Erythroblast (primary cell): ENCODE data around the gene PRKD3.

Source experiments
- DNase-seq, 2 experiments: peaks; one replicate each; lab custom pipeline; 2025; lab: John Stamatoyannopoulos, UW
- GATA1 ChIP-seq: IDR thresholded peaks from 2 replicates; pipeline ENCODE4 v1.6.1; 2011; ENCODE audit warnings: low read depth, mild to moderate bottlenecking, control low read depth, low read length, moderate library complexity
- POLR2A ChIP-seq: IDR thresholded peaks from 2 replicates; pipeline ENCODE4 v1.6.1; 2011; ENCODE audit warnings: mild to moderate bottlenecking, low read length

The PRKD3 gene

GRCh38 chr2:37355735-37356134 lies 31.1 kb upstream of the PRKD3 start:
- no peak for DNase-seq
- TF ChIP-seq GATA1 (no peak), POLR2A (no peak)

GRCh38 chr2:37354531-37354930 lies 29.9 kb upstream of the PRKD3 start:
- no peak for DNase-seq
- TF ChIP-seq POLR2A (no peak), GATA1 (no peak)

- DNase-seq = no peak
- no peak for TF ChIP-seq POLR2A
- TF ChIP-seq GATA1 = no peak
Measured at GRCh38 chr2:37350034-37350433, 25.4 kb upstream of the PRKD3 start.

DNA sequence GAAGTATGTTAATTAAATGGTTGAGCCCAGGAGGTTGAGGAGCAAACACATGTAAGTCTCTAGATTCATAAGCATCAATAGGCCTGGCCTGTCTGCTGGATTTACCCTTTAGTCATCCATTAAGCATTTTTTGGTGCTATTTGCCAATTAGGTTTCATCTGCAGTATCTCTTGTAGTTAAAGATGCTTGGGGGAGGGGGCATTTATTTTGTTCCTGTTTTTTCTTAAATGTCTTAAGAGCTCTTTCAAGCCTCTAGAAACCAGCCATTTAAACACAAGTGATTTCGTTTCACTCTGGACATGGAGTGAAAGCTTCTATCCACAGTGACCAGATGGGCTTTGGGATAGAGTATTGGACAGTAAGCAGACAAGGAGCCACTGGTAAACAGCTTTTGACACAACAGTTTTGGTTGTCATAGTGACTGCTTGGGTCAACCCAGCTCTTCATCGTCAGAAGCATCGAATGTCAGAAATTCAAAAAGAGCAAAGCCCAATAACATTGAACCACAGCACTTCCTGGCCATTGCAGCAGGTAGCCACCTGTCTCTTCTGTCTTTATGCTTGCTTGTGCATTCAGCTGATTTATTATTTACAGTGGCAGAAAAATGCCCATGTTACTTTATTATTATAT lies 24.7 kb upstream of the PRKD3 start:
- no peak for DNase-seq
- TF ChIP-seq GATA1 = no peak
- no peak for TF ChIP-seq POLR2A

DNA sequence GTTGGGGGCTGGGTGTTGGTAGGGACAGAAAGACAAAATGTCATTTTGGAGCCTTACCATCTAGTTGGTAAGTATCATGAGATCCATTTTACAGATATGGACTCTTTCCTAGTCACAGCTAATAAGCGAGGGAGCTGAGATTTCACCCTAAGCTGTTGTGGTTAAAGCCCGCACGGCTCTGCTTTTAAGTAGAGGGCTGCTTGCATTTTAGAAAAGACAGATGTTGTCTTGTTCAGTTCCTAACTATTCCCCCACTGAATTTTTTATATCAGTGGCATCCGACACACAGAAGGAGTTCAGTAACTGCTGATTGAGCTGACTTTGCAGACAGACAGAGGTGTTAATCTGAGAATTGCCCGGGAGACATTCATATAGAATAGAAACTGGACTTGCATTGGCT lies 23.5 kb upstream of the PRKD3 start:
- TF ChIP-seq POLR2A (no peak), GATA1 (no peak)
- no peak for DNase-seq

- DNase-seq = peak; percentile 6 to 11
- TF ChIP-seq POLR2A (no peak), GATA1 (no peak)
Measured at GRCh38 chr2:37344453-37345361, 20.1 kb upstream of the PRKD3 start, which contains the start of gene QPCT. Gene QPCT, plus strand, starts transcription at chr2:37344630. Its CDS starts 102 bp downstream, at chr2:37344732.

GRCh38 chr2:37343537-37344434 lies 19.2 kb upstream of the PRKD3 start:
- TF ChIP-seq POLR2A = no peak
- no peak for TF ChIP-seq GATA1
- DNase-seq = no peak

DNA sequence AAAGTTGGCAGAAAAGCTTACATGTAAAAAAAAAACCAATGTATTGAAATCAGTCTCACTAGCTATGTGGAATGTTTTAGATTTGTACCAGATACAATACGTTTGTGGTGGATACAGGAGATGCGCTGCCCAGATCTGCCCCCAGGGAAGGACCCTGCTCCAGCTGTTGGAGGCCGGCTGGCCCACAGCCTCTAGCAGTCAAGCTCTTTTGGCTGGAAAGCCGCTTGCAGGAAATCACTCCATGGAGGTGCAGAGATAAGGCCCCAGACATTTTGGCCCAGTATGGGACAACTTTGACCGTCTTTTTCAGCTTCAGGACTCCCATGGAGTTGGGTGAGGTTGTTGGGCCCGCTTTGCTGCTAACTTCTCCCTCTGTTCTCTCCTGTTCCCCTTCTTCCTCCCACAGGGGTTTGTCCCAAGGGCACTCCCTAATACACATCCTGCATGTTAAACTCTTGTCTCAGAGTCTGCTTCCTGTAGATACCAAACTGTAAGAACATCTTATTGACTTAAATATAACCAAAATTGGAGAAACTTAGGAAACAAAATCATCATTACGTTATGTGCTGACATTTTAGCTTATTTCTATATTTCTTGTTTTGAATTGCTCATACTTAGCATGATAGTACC lies 18.1 kb upstream of the PRKD3 start:
- TF ChIP-seq POLR2A (no peak), GATA1 (no peak)
- no peak for DNase-seq

DNA sequence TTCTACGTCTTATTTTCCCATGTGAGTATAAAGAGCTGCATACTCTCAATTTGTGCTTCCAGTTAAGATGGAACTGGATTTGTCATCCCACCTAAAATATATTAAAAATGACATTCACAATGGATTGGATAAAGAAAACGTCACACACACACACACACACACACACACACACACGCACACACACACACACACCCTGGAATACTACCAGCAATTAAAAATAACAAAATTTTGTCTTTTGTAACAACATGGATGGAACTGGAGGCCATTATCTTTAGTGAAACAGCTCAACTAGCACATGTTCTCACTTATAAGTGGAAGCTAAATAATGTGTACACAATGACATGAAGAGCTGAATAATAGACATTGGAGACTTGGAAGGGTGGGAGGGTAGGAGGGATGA lies 16.0 kb upstream of the PRKD3 start:
- TF ChIP-seq POLR2A (no peak), GATA1 (no peak)
- DNase-seq = no peak

DNA sequence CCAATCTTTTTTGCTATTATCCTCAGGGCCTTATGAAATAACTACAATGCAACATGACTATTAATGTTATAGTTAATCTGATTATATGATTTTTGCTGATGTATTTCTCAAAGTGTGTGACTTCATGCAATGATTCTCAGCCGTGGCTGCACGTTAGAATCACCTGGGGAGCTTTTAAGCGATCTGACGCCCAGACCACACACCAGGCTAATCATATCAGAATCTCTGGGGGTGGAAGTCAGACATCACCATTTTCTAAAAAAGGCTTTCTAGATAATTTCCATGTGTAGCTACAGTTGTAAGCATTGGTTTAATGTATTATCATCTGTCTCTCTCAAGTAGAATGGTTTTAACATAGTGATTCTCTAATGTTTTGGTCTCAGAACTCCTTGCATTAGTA lies 14.3 kb upstream of the PRKD3 start:
- TF ChIP-seq GATA1 (no peak), POLR2A (no peak)

GRCh38 chr2:37337620-37338280 lies 13.1 kb upstream of the PRKD3 start:
- DNase-seq = no peak
- TF ChIP-seq POLR2A = no peak
- TF ChIP-seq GATA1 = no peak

More for the DNA sequence above, 14.3 kb upstream of the PRKD3 start:
- DNase-seq = no peak

GRCh38 chr2:37335604-37336003 lies 11.0 kb upstream of the PRKD3 start:
- no peak for DNase-seq
- no peak for TF ChIP-seq POLR2A
- no peak for TF ChIP-seq GATA1
